Activated naive CD4-positive, alpha-beta T cell treated with anti-CD3 and anti-CD28 coated beads, Interleukin-2, amount 50 U/mL, for 72 hours (primary cell): ENCODE data around the gene AP1M1. TPM values are rescaled to one million over a fixed set of nuclear protein-coding genes. Genes with fewer than 3 reads are reported as not detected.
A peak's percentile ranks its signal among the peaks of the same experiment; 100 is the strongest.
"Not testable (repeated sequence)": the region's sequence is repeated elsewhere in the genome, so short reads cannot be mapped to it uniquely, and the experiment has no call there.

ENCODE experiments used
- ATAC-seq, 2 donors: fragments of 150-1000 bp; cut with Tn5 transposase; 2 replicates each; pipeline ENCODE4 v1.10.0; 2021; ENCODE audit warnings: mild to moderate bottlenecking in 2 of 2, moderate library complexity in 2 of 2
- DNase-seq, 2 donors: peaks; one replicate each; pipeline ENCODE4 v3.0.0; 2021 to 2022; ENCODE audit warnings: low spot score in 2 of 2
- H3K27ac Mint-ChIP-seq, 2 donors: one replicate each; pipeline ENCODE4 v1.8.0; 2022; ENCODE audit warnings: mild to moderate bottlenecking in 2 of 2, mixed read lengths in 2 of 2
- H3K36me3 Mint-ChIP-seq, 2 donors: one replicate each; pipeline ENCODE4 v1.8.0; 2022; ENCODE audit warnings: mixed read lengths in 2 of 2
- H3K9me3 Mint-ChIP-seq, 2 donors: one replicate each; pipeline ENCODE4 v1.8.0; 2022; ENCODE audit warnings: mixed read lengths in 2 of 2
- total RNA-seq, 2 donors: library from RNA; stranded (reverse); gene quantifications; one replicate each; pipeline ENCODE4 v1.2.3, GENCODE V29; 2022

AP1M1 gene
- total RNA-seq, 2 donors from 2014 or later: 105 to 139 TPM

DNA sequence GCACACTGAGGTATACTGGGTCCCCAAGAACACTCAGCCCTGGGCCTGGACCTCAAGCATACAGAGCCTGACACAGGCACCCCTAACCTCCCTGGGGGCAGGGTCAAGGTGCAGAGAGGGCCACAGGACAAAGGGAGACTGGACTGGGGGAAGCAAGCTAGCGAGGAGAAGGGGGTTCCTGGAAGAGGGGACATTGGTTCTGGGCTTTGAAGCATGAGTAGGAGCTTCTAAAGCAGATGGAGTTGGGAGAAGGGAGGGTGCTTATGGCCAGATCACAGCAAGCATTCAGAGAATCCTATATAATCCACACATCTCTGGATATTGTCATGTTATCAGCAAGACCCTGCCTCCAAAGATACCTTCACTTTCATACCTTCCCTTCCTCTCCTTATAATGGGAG lies 27.6 kb upstream of the AP1M1 start:
- DNase-seq (no peak), ATAC-seq (no peak)
- no peaks in the 10 kb centered on the region for H3K9me3 Mint-ChIP-seq
- H3K27ac Mint-ChIP-seq: no peak overlapping the region
- no peaks in the 10 kb centered on the region for H3K36me3 Mint-ChIP-seq

DNA sequence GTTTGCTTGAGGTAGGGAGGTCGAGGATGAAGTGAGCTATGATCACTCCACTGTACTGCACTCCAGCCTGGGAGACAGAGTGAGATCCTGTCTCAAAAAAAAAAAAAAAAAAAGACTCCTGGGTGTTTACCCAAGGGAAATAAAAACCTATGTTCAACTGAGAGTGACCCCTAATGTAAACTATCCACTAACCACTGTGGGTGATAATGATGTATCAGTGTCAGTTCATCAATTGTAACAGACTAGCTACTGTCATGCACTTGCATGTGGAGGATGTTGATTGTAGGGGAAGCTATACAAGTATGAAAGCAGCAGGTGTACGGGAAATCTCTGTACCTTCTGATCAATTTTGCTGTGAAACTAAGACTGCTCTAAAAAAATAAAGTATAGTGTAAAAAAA lies 21.8 kb upstream of the AP1M1 start:
- Mint-ChIP-seq H3K36me3 (no peaks in the 10 kb centered on the region), H3K9me3 (no peaks in the 10 kb centered on the region), H3K27ac (no peak overlapping the region)
- no peak for ATAC-seq
- no peak for DNase-seq

DNA sequence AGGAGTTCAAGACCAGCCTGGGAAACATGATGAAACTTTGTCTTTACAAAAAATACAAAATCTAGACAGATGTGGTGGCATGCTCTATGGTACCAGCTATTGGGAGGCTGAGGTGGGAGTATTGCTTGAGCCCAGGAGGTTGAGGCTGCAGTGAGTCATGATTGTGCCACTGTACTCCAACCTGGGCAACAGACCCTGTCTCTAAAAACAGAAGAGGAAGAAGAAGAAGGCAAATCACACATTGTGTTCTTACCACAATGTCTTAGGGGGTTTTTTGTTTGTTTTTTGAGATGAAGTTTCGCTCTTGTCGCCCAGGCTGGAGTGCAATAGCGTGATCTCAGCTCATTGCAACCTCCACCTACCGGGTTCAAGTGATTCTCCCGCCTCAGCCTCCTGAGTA lies 18.8 kb upstream of the AP1M1 start:
- H3K9me3 Mint-ChIP-seq, DNase-seq, ATAC-seq, H3K36me3 Mint-ChIP-seq, H3K27ac Mint-ChIP-seq: not testable (repeated sequence)

DNA sequence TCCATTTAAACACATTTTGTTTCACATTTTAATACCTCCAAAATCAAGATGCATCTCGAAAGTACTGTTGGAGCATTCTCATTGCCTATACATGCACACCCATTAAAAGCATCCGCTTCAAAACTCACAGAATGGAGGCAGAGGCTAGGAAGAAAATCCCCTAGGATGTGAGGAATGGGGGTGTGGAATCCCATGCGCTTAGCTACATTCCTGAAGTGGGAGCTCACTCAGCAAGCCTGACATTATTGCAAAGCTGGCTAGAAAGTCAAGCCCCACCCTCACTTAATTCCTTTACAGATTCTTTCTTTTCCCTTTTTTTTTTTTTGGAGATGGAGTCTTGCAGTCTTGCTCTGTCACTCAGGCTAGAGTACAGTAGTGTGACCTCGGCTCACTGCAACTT lies 17.1 kb upstream of the AP1M1 start:
- H3K27ac Mint-ChIP-seq: no peak overlapping the region
- no peaks in the 10 kb centered on the region for H3K9me3 Mint-ChIP-seq
- ATAC-seq (no peak), DNase-seq (no peak)
- H3K36me3 Mint-ChIP-seq: peaks cover 5 to 6% of the 10 kb centered on the region in 2 donors

DNA sequence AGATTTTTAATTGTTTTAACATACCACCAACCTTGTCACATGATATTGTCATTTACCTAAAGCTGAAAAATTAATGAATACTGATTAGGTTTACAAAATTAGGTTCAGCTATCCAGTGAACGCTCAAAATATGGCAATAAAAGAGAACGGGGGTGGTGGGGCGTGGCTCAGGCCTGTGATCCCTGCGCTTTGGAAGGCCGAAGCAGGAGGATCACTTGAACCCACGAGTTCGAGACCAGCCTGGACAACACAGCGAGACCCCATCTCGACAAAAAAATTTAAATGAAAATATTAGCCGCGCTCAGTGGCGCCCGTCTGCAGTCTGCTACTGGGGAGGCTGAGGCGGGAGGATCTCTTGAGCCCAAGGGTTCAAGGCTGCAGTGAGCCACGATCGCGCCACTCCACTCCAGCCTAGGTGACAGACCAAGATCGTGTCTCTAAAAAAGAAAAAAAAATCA lies 13.0 kb upstream of the AP1M1 start:
- Mint-ChIP-seq H3K36me3 (peaks cover 6 to 12% of the 10 kb centered on the region in 2 donors), H3K27ac (peak overlapping the region in 1 of 2 donors; percentile 97), H3K9me3 (no peaks in the 10 kb centered on the region)
- ATAC-seq (no peak), DNase-seq (no peak)

DNA sequence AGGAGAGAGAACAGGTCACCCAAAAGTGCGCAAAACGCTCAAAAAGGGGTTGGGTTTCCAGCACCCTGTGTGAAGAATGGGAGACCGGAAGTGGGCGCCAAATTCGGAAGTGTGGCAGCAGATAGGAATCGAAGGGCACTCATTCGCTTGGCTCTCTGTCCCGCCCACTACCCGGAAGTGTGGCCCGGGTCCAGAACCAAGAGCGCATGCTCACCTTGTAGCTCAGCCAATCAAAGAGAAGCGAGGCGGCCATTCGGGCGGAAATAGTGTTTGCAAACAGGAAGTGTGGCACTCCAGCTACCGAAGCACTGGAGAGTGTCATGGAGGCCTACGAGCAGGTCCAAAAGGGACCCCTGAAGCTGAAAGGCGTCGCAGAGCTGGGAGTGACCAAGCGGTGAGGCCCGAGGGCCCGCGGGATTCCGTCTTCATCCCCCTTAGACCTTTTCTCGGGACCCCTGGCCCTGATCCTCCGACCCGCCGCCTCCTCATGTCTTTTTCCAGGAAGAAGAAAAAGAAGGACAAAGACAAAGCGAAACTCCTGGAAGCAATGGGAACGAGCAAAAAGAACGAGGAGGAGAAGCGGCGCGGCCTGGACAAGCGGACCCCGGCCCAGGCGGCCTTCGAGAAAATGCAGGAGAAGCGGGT lies 12.5 kb upstream of the AP1M1 start, which contains the start of gene FAM32A:
Gene FAM32A (plus strand): TSS at position 288 of the 645 bp plus-strand sequence. CDS start 33 bp downstream, at position 321.
- peak; percentile 95 to 97 for ATAC-seq
- Mint-ChIP-seq H3K27ac (peak within 1 kb of the TSS; percentile 97 to 99), H3K36me3 (peaks cover 6 to 12% of the 10 kb centered on the region in 2 donors), H3K9me3 (no peaks in the 10 kb centered on the region)
- DNase-seq: peak; percentile 98 to 99

DNA sequence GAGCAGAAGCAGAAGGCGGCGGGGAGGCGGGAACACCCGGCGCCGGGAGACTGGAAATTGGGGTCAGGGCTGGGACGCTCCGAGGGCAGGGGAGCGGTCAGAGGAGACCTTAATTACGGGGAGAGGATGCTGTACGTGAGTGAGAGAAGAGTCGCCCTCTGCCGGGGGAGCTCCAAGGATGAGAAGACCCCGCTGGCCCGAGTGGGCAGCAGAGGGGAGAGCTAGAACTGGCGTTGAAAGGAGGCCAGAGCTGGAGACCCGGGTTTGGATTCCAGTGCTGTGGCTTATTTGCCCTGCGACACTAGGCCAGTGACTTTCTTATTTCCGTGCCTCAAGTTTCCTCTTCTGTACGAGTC lies 12.0 kb upstream of the AP1M1 start:
- ATAC-seq: peak; percentile 30 to 31
- H3K27ac Mint-ChIP-seq: peak overlapping the region; percentile 97 to 99
- peaks cover 6 to 12% of the 10 kb centered on the region in 2 donors for H3K36me3 Mint-ChIP-seq
- DNase-seq: peak in 1 of 2 donors; percentile 42
- no peaks in the 10 kb centered on the region for H3K9me3 Mint-ChIP-seq

DNA sequence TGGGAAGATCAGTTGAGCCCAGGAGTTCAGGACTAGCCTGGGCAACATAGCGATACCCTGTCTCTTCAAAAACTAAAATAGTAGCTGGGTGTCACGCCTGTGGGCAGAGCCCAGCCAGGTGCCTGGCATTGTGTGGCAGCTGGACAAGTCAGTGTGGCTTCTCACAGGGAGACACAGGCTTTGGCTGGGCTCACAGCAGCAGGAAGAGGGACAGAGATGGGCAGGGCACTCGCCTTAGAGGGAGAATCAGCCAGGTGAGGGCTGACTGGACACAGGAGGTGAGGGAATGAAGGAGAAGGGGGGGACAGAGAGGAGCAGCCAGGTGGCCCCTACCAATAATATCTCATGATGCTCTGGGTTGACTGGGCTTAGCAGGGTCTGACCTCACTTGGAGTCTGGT lies 9.2 kb upstream of the AP1M1 start:
- peak overlapping the region; percentile 57 to 92 for H3K27ac Mint-ChIP-seq
- H3K9me3 Mint-ChIP-seq: no peaks in the 10 kb centered on the region
- ATAC-seq (no peak), DNase-seq (no peak)
- peaks cover 6 to 12% of the 10 kb centered on the region in 2 donors for H3K36me3 Mint-ChIP-seq

DNA sequence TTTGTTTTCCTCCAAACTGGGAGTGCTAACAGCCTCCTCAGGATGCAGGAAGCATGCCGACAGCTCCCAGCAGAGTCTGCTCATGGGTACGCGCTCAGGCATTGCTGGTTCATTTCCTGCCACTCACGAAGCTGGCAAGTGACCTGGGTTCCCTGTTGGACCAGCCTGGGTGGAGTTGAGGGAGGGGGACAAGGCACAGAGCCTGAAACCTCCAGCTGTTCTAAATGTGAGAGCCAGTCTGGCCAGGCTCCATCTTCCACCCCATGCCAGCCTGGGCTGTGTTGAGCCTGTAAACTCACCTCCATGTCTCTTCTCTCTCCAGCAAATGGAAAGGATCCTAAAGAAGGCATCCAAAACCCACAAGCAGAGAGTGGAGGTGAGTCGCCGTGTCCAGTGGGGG lies 7.5 kb upstream of the AP1M1 start:
- no peak for DNase-seq
- Mint-ChIP-seq H3K9me3 (no peaks in the 10 kb centered on the region), H3K36me3 (peaks cover 4 to 10% of the 10 kb centered on the region in 2 donors), H3K27ac (no peak overlapping the region)
- ATAC-seq: no peak

DNA sequence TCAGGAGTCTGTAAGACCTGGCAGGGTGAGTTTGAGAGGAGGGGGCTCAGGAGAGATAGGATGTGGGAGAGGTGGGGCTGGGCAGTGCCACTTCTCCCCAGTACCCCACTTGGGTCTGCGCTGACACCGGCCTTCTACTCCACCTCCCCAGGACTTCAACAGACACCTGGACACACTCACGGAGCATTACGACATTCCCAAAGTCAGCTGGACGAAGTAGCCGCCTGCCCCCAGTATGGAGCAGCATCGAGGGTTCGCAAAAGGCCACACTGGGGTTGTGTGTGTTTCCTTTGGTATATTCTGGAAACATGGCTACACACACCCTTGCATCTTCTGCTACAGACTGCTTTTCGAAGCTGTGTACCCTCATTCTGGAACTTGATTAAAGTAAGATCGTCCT lies 7.0 kb upstream of the AP1M1 start:
- ATAC-seq (no peak), DNase-seq (peak in 1 of 2 donors; percentile 18)
- peaks cover 0 to 6% of the 10 kb centered on the region in 2 donors for H3K36me3 Mint-ChIP-seq
- H3K27ac Mint-ChIP-seq: no peak overlapping the region
- H3K9me3 Mint-ChIP-seq: no peaks in the 10 kb centered on the region

DNA sequence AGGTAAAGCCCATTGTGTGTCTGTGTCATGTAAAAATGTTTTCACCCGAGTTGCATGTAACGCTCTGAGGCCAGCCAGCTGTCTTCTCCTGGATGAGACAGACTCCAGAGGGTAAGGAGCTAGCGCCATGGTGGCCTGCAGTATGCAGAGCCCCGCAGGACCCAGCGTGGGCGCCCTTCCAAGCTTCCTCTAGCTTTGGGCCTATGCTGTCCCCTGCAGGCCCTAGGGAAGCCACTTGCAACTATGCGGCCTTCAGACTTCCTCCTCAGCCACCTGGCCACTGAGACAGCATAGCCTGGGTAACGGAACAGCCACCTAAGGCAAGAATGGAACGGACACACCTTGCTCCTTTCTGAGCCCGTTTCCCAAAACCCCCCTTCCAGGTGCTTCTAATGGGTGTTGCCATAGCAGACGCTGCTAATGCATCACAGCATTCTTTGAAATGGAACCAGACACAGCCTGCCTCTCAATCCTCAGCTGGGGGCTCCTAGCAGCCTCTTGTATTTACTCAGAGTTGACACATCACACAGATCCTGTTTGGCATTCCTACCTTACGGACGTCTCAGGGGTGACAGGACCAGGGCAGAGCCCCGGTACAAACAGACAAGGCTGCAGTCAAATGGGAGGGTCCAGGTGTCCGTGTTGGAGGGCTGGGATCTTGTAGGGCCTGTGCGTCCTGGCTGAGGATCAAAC lies 6.3 kb upstream of the AP1M1 start:
- ATAC-seq: no peak
- Mint-ChIP-seq H3K27ac (peak overlapping the region in 1 of 2 donors; percentile 76), H3K36me3 (peaks cover 0 to 5% of the 10 kb centered on the region in 2 donors), H3K9me3 (no peaks in the 10 kb centered on the region)
- DNase-seq: peak in 1 of 2 donors; percentile 51

DNA sequence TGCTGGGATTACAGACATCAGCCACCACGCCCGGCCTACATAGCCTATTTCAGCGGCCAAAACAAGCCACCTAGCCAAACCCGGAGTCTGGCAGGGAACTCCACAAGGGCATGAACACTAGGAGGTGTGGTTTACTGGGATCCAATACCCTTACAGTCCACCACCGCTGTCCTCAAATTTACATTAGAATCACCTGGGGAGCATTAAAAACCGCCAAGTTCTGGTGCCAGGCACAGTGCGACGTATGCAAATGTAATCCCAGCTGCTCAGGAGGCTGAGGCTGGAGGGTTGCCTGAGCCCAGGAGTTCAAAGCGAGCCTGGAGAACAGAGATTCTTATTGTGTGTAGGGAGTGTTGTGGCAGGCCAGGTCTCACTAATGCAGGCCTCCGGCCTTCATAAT lies 4.2 kb upstream of the AP1M1 start:
- DNase-seq: no peak

DNA sequence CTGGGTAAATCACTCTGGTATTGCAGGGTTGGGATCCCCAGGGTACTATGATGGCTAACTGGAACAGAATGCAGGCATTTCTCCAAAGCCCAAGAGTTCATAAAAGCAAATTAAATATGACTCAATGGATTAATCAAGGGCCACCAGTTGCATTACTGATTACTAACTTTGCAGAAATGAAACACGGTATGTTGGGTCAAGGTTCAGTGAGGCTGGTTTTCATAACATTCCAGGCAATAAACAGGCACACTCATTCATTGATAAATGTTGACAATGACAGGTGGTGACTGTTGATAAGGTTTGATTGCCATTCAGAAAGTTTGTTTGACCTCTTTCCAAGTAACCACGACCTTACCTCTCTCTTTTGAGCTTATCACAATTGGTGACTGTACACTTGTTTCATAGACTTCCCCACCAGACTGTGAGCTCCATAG lies 506 bp upstream of the AP1M1 start:
- Mint-ChIP-seq H3K27ac (peak overlapping the region; percentile 83 to 97), H3K9me3 (no peaks in the 10 kb centered on the region), H3K36me3 (peaks cover 0 to 10% of the 10 kb centered on the region in 2 donors)
- ATAC-seq (no peak), DNase-seq (peak in 1 of 2 donors; percentile 18)

More for the DNA sequence above, 4.2 kb upstream of the AP1M1 start:
- Mint-ChIP-seq H3K27ac (no peak overlapping the region), H3K36me3 (peaks cover 0 to 5% of the 10 kb centered on the region in 2 donors), H3K9me3 (no peaks in the 10 kb centered on the region)
- no peak for ATAC-seq

DNA sequence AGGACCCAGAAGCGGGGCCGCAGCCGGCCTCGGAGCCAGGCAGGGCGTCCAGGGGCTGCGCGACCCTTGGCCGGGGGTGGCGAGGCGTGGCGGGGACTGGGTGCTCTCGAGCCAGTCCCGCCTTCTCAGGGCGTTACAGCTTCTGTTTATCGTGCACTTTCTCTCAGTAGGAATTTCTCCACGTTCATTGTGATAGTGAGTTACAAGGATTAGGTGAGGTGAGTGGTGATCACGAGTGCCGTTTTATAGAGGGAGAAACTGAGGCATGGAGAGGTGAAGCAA lies 600 bp downstream of the AP1M1 start:
- Mint-ChIP-seq H3K36me3 (peaks cover 0 to 19% of the 10 kb centered on the region in 2 donors), H3K27ac (peak overlapping the region; percentile 60 to 83), H3K9me3 (no peaks in the 10 kb centered on the region)
- no peak for DNase-seq
- ATAC-seq: no peak

DNA sequence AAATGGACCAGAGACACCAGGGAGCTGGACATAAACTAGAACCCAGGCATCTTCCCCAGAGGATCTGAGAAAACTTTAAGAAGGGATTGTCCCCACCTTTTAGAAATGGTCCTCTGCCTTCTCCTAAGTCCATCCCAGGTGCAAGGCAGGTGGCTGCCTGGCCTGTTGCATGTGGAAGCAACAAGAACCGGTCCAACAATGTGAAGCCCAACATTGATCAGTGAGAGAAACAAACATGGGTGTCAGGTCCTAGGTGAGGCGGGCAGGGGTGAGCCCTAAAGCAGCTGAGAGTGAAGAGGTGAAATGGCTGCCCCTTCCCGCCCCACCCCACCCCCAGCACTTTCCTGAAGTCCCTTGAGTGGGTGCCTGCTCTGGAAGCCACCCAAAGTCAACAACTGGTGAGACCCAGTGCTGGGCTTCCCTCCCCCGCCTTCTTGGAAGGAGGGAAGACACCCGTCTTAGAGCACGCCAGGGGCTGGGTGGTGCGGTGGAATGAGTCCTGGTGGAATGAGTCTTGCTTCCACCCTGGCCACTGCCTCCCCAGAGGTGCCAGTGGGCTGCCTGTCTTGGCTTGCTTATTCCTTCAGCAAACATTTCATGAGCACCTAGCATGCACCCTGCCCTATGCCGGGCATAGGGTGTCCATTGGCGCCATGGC lies 1.7 kb downstream of the AP1M1 start:
- H3K9me3 Mint-ChIP-seq: no peaks in the 10 kb centered on the region
- H3K27ac Mint-ChIP-seq: peak overlapping the region; percentile 60 to 83
- DNase-seq: peak in 1 of 2 donors; percentile 41
- ATAC-seq: no peak
- peaks cover 6 to 19% of the 10 kb centered on the region in 2 donors for H3K36me3 Mint-ChIP-seq

DNA sequence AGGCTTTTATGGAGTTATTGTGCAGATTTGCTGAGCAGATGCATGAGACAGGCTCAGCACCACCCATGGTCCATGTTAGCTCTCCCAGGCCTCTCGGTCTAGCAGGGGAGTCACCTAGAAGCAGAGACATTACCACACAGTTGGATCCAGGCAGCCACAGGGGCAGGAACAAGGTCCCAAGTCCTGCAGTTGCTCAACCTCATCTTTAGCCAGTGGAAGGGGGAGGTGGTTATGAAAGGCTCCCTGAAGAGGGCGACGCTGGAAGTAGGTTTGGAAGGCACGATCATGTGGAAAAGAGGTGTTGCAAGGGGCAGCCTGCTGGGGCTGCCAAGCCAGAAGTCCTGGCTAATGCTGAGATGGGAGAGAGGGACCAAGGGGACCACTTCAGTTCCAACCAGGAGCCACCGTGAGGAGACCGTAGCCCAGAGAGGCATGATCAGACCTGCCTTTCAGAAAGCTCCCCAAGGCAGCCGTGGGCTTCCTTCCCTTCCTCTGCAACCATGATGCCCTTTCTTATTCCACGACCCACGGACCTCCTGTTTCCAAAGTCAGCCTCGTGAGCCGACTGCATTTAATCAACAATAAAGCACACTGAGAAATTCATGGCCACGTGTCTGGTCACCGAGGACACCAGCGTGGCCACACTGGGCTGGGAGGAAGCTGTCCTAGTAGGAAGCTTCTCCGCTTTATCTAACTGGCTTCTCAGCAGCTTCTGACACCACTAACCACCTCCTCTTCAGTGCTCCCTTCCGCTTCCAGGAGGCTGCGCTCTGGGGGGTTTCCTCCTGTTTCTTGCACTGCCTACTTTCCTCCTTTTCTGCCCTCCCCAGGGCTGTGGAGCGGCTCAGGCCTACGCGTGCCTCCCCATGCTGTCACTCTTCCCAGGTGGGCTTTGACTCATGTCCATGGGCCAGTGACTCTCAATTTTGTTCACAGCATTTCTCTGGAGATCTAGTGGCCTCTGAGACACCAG lies 2.6 kb downstream of the AP1M1 start:
- Mint-ChIP-seq H3K9me3 (no peaks in the 10 kb centered on the region), H3K27ac (peak overlapping the region; percentile 23 to 32), H3K36me3 (peaks cover 6 to 19% of the 10 kb centered on the region in 2 donors)
- peak in 1 of 2 donors; percentile 45 for DNase-seq
- no peak for ATAC-seq
